Activated CD8-positive, alpha-beta memory T cell treated with anti-CD3 and anti-CD28 coated beads, Interleukin-2, amount 50 U/mL, for 1 hour (primary cell): Measurements from ENCODE around the gene ARPC4.
"Not testable (repeated sequence)": the region's sequence is repeated elsewhere in the genome, so short reads cannot be mapped to it uniquely, and the experiment has no call there.

Source experiments
- DNase-seq: peaks from one replicate; pipeline ENCODE4 v3.0.0-alpha.2; 2020; ENCODE audit errors: extremely low read depth

Gene ARPC4

GRCh38 chr3:9770276-9770812 is 22.5 kb upstream of the ARPC4 start:
- no peak for DNase-seq

GRCh38 chr3:9771007-9771406 is 21.9 kb upstream of the ARPC4 start:
- not testable (repeated sequence) for DNase-seq

- no peak for DNase-seq
Measured at GRCh38 chr3:9776896-9777693, 15.8 kb upstream of the ARPC4 start.

GRCh38 chr3:9777694-9778021 is 15.2 kb upstream of the ARPC4 start:
- no peak for DNase-seq

GRCh38 chr3:9778143-9779074 is 14.5 kb upstream of the ARPC4 start:
- no peak for DNase-seq

- no peak for DNase-seq
Measured at GRCh38 chr3:9779075-9779593, 13.7 kb upstream of the ARPC4 start.

GRCh38 chr3:9779721-9780457 is 13.0 kb upstream of the ARPC4 start:
- DNase-seq, result no peak

GRCh38 chr3:9780458-9780812 is 12.4 kb upstream of the ARPC4 start:
- DNase-seq, result no peak

- DNase-seq, result no peak
Measured at GRCh38 chr3:9780910-9781309, 12.0 kb upstream of the ARPC4 start.

GRCh38 chr3:9781551-9781950 is 11.3 kb upstream of the ARPC4 start:
- DNase-seq, result no peak

- DNase-seq, result no peak
Measured at GRCh38 chr3:9781978-9782603, 10.8 kb upstream of the ARPC4 start.

GRCh38 chr3:9782770-9783169 is 10.1 kb upstream of the ARPC4 start:
- no peak for DNase-seq

- DNase-seq, result no peak
Measured at GRCh38 chr3:9783954-9784353, 8.9 kb upstream of the ARPC4 start.

- no peak for DNase-seq
Measured at GRCh38 chr3:9784965-9785364, 7.9 kb upstream of the ARPC4 start.

GRCh38 chr3:9785602-9786001 is 7.3 kb upstream of the ARPC4 start:
- DNase-seq, result no peak

GRCh38 chr3:9786209-9786739 is 6.6 kb upstream of the ARPC4 start:
- no peak for DNase-seq

- no peak for DNase-seq
Measured at GRCh38 chr3:9786825-9787669, 5.8 kb upstream of the ARPC4 start.

GRCh38 chr3:9787714-9788113 is 5.2 kb upstream of the ARPC4 start:
- DNase-seq, result no peak

GRCh38 chr3:9791127-9791526 is 1.8 kb upstream of the ARPC4 start:
- no peak for DNase-seq

- no peak for DNase-seq
Measured at GRCh38 chr3:9791790-9792404, 985 bp upstream of the ARPC4 start.
